MCF 10A (cell line): ENCODE measurements around the gene BAHCC1. TPM values are rescaled to one million over a fixed set of nuclear protein-coding genes. Genes with fewer than 3 reads are reported as not detected.

ENCODE experiments used
- BruUV-seq: library from RNA; stranded (reverse); fragments of 400-500 nt; replicated peaks from 2 replicates; lab custom pipeline; 2021; lab: Mats Ljungman, UMichigan
- CTCF ChIA-PET: fragments of 300-600 bp; sonication (Branson Sonifier 250); formaldehyde crosslinking; extraction: SDS; loops from one replicate; lab custom pipeline; 2021; ENCODE audit warnings: antibody characterized with exemption, inconsistent platforms; lab: Yijun Ruan, JAX
- POLR2A ChIA-PET: fragments of 300-600, 350-650 bp; sonication (Branson Sonifier 250); formaldehyde crosslinking; extraction: SDS; loops from one replicate; lab custom pipeline; 2020; ENCODE audit warnings: antibody characterized with exemption, inconsistent platforms; lab: Yijun Ruan, JAX
- DNase-seq: peaks from one replicate; pipeline ENCODE4 v3.0.0-alpha.2; 2018; ENCODE audit not compliant: unreplicated experiment
- H3K27ac Mint-ChIP-seq: one replicate; pipeline ENCODE4 v1.8.0; 2022; ENCODE audit warnings: mild to moderate bottlenecking, low read depth, mixed read lengths; ENCODE audit not compliant: unreplicated experiment
- H3K27me3 Mint-ChIP-seq: one replicate; pipeline ENCODE4 v1.8.0; 2022; ENCODE audit warnings: mixed read lengths; ENCODE audit not compliant: insufficient read depth, unreplicated experiment
- H3K36me3 Mint-ChIP-seq: one replicate; pipeline ENCODE4 v1.8.0; 2022; ENCODE audit warnings: mild to moderate bottlenecking, moderate library complexity, mixed read lengths; ENCODE audit not compliant: insufficient read depth, unreplicated experiment
- H3K4me1 Mint-ChIP-seq: one replicate; pipeline ENCODE4 v1.8.0; 2022; ENCODE audit warnings: mixed read lengths; ENCODE audit not compliant: insufficient read depth, unreplicated experiment
- H3K4me3 Mint-ChIP-seq: one replicate; pipeline ENCODE4 v1.8.0; 2022; ENCODE audit warnings: mild to moderate bottlenecking, moderate library complexity, mixed read lengths; ENCODE audit not compliant: unreplicated experiment
- H3K9me3 Mint-ChIP-seq: one replicate; pipeline ENCODE4 v1.8.0; 2022; ENCODE audit warnings: mixed read lengths; ENCODE audit not compliant: unreplicated experiment
- CTCF ChIP-seq: fragments of 200-600 bp; IDR thresholded peaks from one replicate; pipeline ENCODE4 v1.8.0; 2022; ENCODE audit warnings: antibody characterized with exemption, mild to moderate bottlenecking; ENCODE audit not compliant: unreplicated experiment
- intact Hi-C: fragments of 100-400 bp; cut with micrococcal nuclease; formaldehyde crosslinking; loops from 2 replicates; pipeline ENCODE4 v1.14.1; 2022
- total RNA-seq: library from RNA; stranded (reverse); gene quantifications from 2 replicates; pipeline ENCODE4 v1.2.3, GENCODE V29; 2022

BAHCC1 gene
- total RNA-seq, 1 experiment from 2014 or later = 7.4 TPM

GRCh38 chr17:81455387-81455786, 60.1 kb downstream of the BAHCC1 start:
- Mint-ChIP-seq H3K9me3 (no peaks in the 10 kb centered on the region), H3K36me3 (peaks cover 9% of the 10 kb centered on the region), H3K4me3 (no peak overlapping the region), H3K4me1 (no peaks in the 10 kb centered on the region), H3K27ac (no peak overlapping the region), H3K27me3 (no peaks in the 10 kb centered on the region)
- BruUV-seq = no TSS peak
- TF ChIP-seq CTCF = no peak
- intact Hi-C loops = no loop called here
- ChIA-PET POLR2A (interaction anchor here (0.8 kb wide), 1 partner anchor 21 kb away, joined by 3 read pairs; no protein-coding TSS in a partner anchor), CTCF (no interaction called here)
- no peak for DNase-seq

GRCh38 chr17:81456091-81456490, 60.8 kb downstream of the BAHCC1 start:
- ChIA-PET CTCF (no interaction called here), POLR2A (no interaction called here)
- no peak for TF ChIP-seq CTCF
- no peak overlapping the region for H3K27ac Mint-ChIP-seq
- BruUV-seq = no TSS peak
- no peaks in the 10 kb centered on the region for H3K9me3 Mint-ChIP-seq
- intact Hi-C loops = no loop called here
- DNase-seq = no peak
- H3K36me3 Mint-ChIP-seq = peaks cover 11% of the 10 kb centered on the region
- no peaks in the 10 kb centered on the region for H3K4me1 Mint-ChIP-seq
- no peaks in the 10 kb centered on the region for H3K27me3 Mint-ChIP-seq
- no peak overlapping the region for H3K4me3 Mint-ChIP-seq

- H3K9me3 Mint-ChIP-seq = no peaks in the 10 kb centered on the region
- H3K4me1 Mint-ChIP-seq = no peaks in the 10 kb centered on the region
- no TSS peak for BruUV-seq
- peaks cover 18% of the 10 kb centered on the region for H3K36me3 Mint-ChIP-seq
- no peak for DNase-seq
- no peak overlapping the region for H3K27ac Mint-ChIP-seq
- no peak overlapping the region for H3K4me3 Mint-ChIP-seq
- no peak for TF ChIP-seq CTCF
- H3K27me3 Mint-ChIP-seq = no peaks in the 10 kb centered on the region
- ChIA-PET POLR2A (no interaction called here), CTCF (no interaction called here)
- intact Hi-C loops = no loop called here
These were observed 61.5 kb downstream of the BAHCC1 start for GRCh38 chr17:81456798-81457197.

DNA sequence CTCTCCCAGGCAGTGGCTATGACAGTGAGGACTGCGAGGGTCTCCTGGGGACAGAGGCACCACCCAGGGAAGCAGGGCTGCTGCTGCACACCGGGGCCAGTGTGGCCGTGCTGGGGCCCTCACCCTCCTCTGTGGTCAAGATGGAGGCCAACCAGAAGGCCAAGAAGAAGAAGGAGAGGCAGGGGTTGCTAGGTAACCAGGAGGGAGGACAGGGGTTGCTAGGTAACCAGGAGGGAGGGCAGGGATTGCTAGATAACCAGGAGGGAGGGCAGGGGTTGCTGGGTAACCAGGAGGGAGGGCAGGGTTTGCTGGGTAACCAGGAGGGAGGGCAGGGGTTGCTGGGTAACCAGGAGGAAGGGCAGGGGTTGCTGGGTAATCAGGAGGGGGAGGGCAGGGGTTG, 62.1 kb downstream of the BAHCC1 start:
- no peaks in the 10 kb centered on the region for H3K27me3 Mint-ChIP-seq
- no peak overlapping the region for H3K4me3 Mint-ChIP-seq
- H3K9me3 Mint-ChIP-seq = no peaks in the 10 kb centered on the region
- no TSS peak for BruUV-seq
- ChIA-PET CTCF (no interaction called here), POLR2A (no interaction called here)
- peaks cover 18% of the 10 kb centered on the region for H3K36me3 Mint-ChIP-seq
- intact Hi-C loops = no loop called here
- no peak for DNase-seq
- no peak for TF ChIP-seq CTCF
- H3K27ac Mint-ChIP-seq = no peak overlapping the region
- no peaks in the 10 kb centered on the region for H3K4me1 Mint-ChIP-seq
